ENCODE results near the gene EN1.

Gene EN1

DNA sequence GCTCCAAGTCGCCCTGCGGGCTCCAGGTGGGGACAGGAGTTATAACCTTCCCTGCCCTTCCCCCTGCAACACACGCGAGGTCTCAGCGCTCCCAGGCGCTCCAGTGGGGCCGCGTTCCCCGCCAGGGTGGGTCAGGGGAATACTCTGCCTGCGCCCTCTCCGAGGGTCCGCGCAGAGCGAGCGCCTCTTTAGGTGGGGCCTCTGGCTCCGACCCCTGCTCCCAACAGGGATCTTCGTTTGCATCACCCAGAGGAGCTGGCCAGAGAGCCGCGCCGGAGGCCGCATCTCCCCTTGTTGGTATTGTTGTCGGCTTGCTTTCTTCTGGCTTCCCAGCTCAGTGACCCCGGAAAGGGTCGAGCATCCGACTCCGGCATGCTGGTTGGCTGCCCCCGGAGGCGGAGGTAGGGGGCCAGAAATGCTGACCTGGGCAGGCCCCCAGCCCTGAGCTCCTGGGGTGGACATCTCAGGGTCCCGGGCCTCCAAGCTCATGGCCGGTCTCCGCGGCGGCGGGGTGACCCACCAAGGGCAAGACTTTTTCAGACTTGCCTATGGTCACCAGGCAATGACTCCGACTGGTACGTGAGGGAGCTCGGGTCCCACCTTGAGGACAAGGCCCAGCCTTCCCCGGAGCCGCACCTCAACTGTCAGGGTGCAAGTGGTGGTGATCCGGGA, 11.2 kb upstream of the EN1 start:
- Histone ChIP-seq H3K27me3 (ENCODE audit: insufficient read depth, low read length, poor library complexity, severe bottlenecking) (no peaks in the 10 kb centered on the region), H3K79me2 (ENCODE audit: insufficient read depth, low read length) (no peaks in the 10 kb centered on the region), H3K36me3 (ENCODE audit: insufficient read depth, low read length) (no peaks in the 10 kb centered on the region), H3K9me2 (replicated peaks; ENCODE audit: low read depth, low read length) (no peaks in the 10 kb centered on the region), H2AFZ (ENCODE audit: low read length) (no peak overlapping the region), H3K9ac (ENCODE audit: low read depth, low read length, poor library complexity, severe bottlenecking) (no peak overlapping the region), H3K9me3 (ENCODE audit: insufficient read depth, low read depth, low read length) (0 out of 2 replicates have a peak, but pooled peaks cover 3% of the 10 kb centered on the region), H3K4me2 (ENCODE audit: low read depth, low read length, poor library complexity, severe bottlenecking) (no peak overlapping the region), H3K4me3 (ENCODE audit: low read length, poor library complexity, severe bottlenecking) (no peak overlapping the region), H4K20me1 (ENCODE audit: insufficient read depth, low read length, poor library complexity, severe bottlenecking) (no peaks in the 10 kb centered on the region), H3K4me1 (ENCODE audit: insufficient read depth, low read length, poor library complexity, severe bottlenecking) (no peaks in the 10 kb centered on the region), H3F3A (ENCODE audit: low read depth) (no peaks in the 10 kb centered on the region)
- TF ChIP-seq EZH2phosphoT487 (IDR thresholded peaks at IDR 0.05; ENCODE audit: borderline replicate concordance), result no peak
- TF ChIP-seq, protein P1, sequence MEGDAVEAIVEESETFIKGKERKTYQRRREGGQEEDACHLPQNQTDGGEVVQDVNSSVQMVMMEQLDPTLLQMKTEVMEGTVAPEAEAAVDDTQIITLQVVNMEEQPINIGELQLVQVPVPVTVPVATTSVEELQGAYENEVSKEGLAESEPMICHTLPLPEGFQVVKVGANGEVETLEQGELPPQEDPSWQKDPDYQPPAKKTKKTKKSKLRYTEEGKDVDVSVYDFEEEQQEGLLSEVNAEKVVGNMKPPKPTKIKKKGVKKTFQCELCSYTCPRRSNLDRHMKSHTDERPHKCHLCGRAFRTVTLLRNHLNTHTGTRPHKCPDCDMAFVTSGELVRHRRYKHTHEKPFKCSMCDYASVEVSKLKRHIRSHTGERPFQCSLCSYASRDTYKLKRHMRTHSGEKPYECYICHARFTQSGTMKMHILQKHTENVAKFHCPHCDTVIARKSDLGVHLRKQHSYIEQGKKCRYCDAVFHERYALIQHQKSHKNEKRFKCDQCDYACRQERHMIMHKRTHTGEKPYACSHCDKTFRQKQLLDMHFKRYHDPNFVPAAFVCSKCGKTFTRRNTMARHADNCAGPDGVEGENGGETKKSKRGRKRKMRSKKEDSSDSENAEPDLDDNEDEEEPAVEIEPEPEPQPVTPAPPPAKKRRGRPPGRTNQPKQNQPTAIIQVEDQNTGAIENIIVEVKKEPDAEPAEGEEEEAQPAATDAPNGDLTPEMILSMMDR (conservative IDR thresholded peaks at IDR 0.05; ENCODE audit: low read length), result no peak

DNA sequence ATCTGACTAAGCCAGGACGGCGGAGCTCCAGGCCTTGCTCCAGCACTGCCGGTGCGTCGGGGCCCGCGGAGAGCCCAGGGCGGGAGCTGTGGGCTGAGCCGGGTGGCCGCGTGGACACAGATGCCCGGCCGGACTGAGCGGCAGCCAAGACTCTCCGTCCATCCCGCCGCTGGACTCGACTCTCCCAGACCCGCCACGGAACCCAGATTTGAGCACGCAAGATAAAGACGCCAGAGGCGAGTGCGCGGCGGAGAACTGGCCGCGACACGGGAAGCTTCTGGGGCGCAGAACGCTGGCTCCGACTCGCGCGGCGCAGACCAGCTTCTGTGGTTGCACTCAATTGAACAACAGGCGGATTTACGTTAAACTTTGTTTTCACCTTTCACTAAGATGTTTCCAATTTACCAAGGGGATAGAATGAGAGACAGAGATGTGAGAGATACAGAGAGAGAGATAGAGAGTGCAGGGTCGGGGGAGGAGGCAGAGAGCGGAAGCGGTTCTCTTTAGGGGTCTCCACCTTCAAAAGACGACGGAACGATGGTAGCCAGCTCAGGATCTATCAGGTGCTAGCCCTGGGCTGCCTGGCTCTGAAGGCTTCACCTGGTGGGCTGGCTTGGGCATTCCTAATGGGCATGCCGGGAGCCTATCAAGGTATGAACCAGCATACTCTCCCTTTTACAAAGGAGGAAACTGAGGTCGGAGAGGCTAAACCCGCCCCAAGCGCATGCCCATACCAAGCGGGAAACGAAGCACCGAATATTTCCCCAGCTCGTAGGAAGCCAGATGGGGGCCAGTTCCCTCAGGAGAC, 10.4 kb upstream of the EN1 start:
- H3K4me3 ChIP-seq (ENCODE audit: low read length, poor library complexity, severe bottlenecking), result no peak overlapping the region
- no peaks in the 10 kb centered on the region for H3K4me1 ChIP-seq (ENCODE audit: insufficient read depth, low read length, poor library complexity, severe bottlenecking)
- no peaks in the 10 kb centered on the region for H3F3A ChIP-seq (ENCODE audit: low read depth)
- H3K4me2 ChIP-seq (ENCODE audit: low read depth, low read length, poor library complexity, severe bottlenecking), result no peak overlapping the region
- TF ChIP-seq, protein P1 (conservative IDR thresholded peaks at IDR 0.05; ENCODE audit: low read length), result no peak
- TF ChIP-seq EZH2phosphoT487 (IDR thresholded peaks at IDR 0.05; ENCODE audit: borderline replicate concordance), result no peak
- no peak overlapping the region for H3K9ac ChIP-seq (ENCODE audit: low read depth, low read length, poor library complexity, severe bottlenecking)
- H4K20me1 ChIP-seq (ENCODE audit: insufficient read depth, low read length, poor library complexity, severe bottlenecking), result no peaks in the 10 kb centered on the region
- H3K9me3 ChIP-seq (ENCODE audit: insufficient read depth, low read depth, low read length), result 0 out of 2 replicates have a peak, but pooled peaks cover 3% of the 10 kb centered on the region
- H3K9me2 ChIP-seq (replicated peaks; ENCODE audit: low read depth, low read length), result no peaks in the 10 kb centered on the region
- no peak overlapping the region for H2AFZ ChIP-seq (ENCODE audit: low read length)
- no peaks in the 10 kb centered on the region for H3K27me3 ChIP-seq (ENCODE audit: insufficient read depth, low read length, poor library complexity, severe bottlenecking)
- H3K36me3 ChIP-seq (ENCODE audit: insufficient read depth, low read length), result no peaks in the 10 kb centered on the region
- H3K79me2 ChIP-seq (ENCODE audit: insufficient read depth, low read length), result no peaks in the 10 kb centered on the region

GRCh38 chr2:118856978-118857676, 9.7 kb upstream of the EN1 start:
- Histone ChIP-seq H4K20me1 (ENCODE audit: insufficient read depth, low read length, poor library complexity, severe bottlenecking) (no peaks in the 10 kb centered on the region), H3K4me3 (ENCODE audit: low read length, poor library complexity, severe bottlenecking) (no peak overlapping the region), H3K36me3 (ENCODE audit: insufficient read depth, low read length) (no peaks in the 10 kb centered on the region), H3F3A (ENCODE audit: low read depth) (no peaks in the 10 kb centered on the region), H2AFZ (ENCODE audit: low read length) (no peak overlapping the region), H3K27me3 (ENCODE audit: insufficient read depth, low read length, poor library complexity, severe bottlenecking) (no peaks in the 10 kb centered on the region), H3K79me2 (ENCODE audit: insufficient read depth, low read length) (no peaks in the 10 kb centered on the region), H3K4me1 (ENCODE audit: insufficient read depth, low read length, poor library complexity, severe bottlenecking) (no peaks in the 10 kb centered on the region), H3K9me2 (replicated peaks; ENCODE audit: low read depth, low read length) (no peaks in the 10 kb centered on the region), H3K4me2 (ENCODE audit: low read depth, low read length, poor library complexity, severe bottlenecking) (no peak overlapping the region), H3K9ac (ENCODE audit: low read depth, low read length, poor library complexity, severe bottlenecking) (no peak overlapping the region), H3K9me3 (ENCODE audit: insufficient read depth, low read depth, low read length) (0 out of 2 replicates have a peak, but pooled peaks cover 3% of the 10 kb centered on the region)
- TF ChIP-seq, protein P1 (conservative IDR thresholded peaks at IDR 0.05; ENCODE audit: low read length), result no peak
- TF ChIP-seq EZH2phosphoT487 (IDR thresholded peaks at IDR 0.05; ENCODE audit: borderline replicate concordance), result no peak

Measured in Loucy (cell line).